Measurements from ENCODE around the gene ZSCAN20.

DNA sequence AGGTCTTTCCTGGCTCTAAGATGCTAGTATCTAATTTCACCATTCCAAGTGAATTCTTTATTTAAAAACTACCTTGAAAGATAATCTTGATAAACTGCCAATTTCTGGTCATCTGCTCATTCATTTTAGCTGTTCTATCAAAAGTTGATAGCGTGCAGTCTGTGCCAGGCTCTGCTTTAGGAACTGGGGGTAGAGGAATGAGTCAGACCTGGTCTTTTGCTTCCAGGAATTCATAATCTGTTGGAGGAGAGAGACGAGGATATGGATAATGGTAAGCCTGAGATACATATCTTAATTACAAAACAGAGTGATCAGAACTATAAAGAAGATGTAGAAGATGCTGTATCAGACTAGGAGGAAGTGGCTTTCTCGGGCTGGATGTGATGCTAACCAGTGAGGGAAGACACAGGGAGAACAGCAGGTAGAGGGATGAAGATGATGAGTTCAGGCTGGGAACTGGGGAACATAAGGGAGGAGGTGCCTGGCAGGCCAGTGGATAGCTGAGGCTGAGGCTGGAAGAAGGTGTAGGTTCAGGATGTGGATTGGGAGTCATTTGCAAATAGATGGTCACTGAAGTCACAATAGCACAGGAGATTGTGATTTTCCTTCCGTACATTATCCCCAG is 29.3 kb upstream of the ZSCAN20 start:
- no peak for TF ChIP-seq CTCF (IDR thresholded peaks at IDR 0.05; ENCODE audit: insufficient read depth, low read length, poor library complexity, severe bottlenecking)
- TF ChIP-seq EZH2phosphoT487 (conservative IDR thresholded peaks at IDR 0.05; ENCODE audit: low read length): no peak

All from SU-DHL-6 (cell line).